ENCODE data around the gene BAIAP2L1. TPM values are rescaled to one million over a fixed set of nuclear protein-coding genes. Genes with fewer than 3 reads are reported as not detected.
A peak's percentile ranks its signal among the peaks of the same experiment; 100 is the strongest.

BAIAP2L1 gene
- total RNA-seq, 1 donor from 2014 or later: 20.6 TPM

- no peak for TF ChIP-seq CTCF (IDR thresholded peaks at IDR 0.05; ENCODE audit: unreplicated experiment)
- Mint-ChIP-seq H3K27me3 (ENCODE audit: unreplicated experiment) (peaks cover 4% of the 10 kb centered on the region), H3K27ac (ENCODE audit: unreplicated experiment) (no peak overlapping the region), H3K4me1 (ENCODE audit: unreplicated experiment) (peaks cover 25% of the 10 kb centered on the region), H3K9me3 (ENCODE audit: unreplicated experiment) (no peaks in the 10 kb centered on the region), H3K36me3 (ENCODE audit: low read depth, unreplicated experiment) (peaks cover 5% of the 10 kb centered on the region), H3K4me3 (ENCODE audit: unreplicated experiment) (no peak overlapping the region)
- DNase-seq (ENCODE audit: low spot score): no peak
Observed at GRCh38 chr7:98289333-98289875, 111.5 kb downstream of the BAIAP2L1 start.

GRCh38 chr7:98288064-98288823 lies 112.6 kb downstream of the BAIAP2L1 start:
- TF ChIP-seq CTCF (IDR thresholded peaks at IDR 0.05; ENCODE audit: unreplicated experiment): no peak
- H3K36me3 Mint-ChIP-seq (ENCODE audit: low read depth, unreplicated experiment): peaks cover 8% of the 10 kb centered on the region
- peaks cover 5% of the 10 kb centered on the region for H3K27me3 Mint-ChIP-seq (ENCODE audit: unreplicated experiment)
- H3K27ac Mint-ChIP-seq (ENCODE audit: unreplicated experiment): peak overlapping the region; percentile 83
- H3K4me3 Mint-ChIP-seq (ENCODE audit: unreplicated experiment): peak overlapping the region; percentile 76
- no peaks in the 10 kb centered on the region for H3K9me3 Mint-ChIP-seq (ENCODE audit: unreplicated experiment)
- H3K4me1 Mint-ChIP-seq (ENCODE audit: unreplicated experiment): peaks cover 23% of the 10 kb centered on the region
- DNase-seq (ENCODE audit: low spot score): no peak

GRCh38 chr7:98287486-98287959 lies 113.4 kb downstream of the BAIAP2L1 start:
- DNase-seq (ENCODE audit: low spot score): no peak
- Mint-ChIP-seq H3K27ac (ENCODE audit: unreplicated experiment) (no peak overlapping the region), H3K4me3 (ENCODE audit: unreplicated experiment) (no peak overlapping the region), H3K36me3 (ENCODE audit: low read depth, unreplicated experiment) (peaks cover 15% of the 10 kb centered on the region), H3K4me1 (ENCODE audit: unreplicated experiment) (peaks cover 30% of the 10 kb centered on the region), H3K27me3 (ENCODE audit: unreplicated experiment) (peaks cover 11% of the 10 kb centered on the region), H3K9me3 (ENCODE audit: unreplicated experiment) (no peaks in the 10 kb centered on the region)
- TF ChIP-seq CTCF (IDR thresholded peaks at IDR 0.05; ENCODE audit: unreplicated experiment): no peak

- Mint-ChIP-seq H3K9me3 (ENCODE audit: unreplicated experiment) (no peaks in the 10 kb centered on the region), H3K36me3 (ENCODE audit: low read depth, unreplicated experiment) (peaks cover 16% of the 10 kb centered on the region), H3K4me3 (ENCODE audit: unreplicated experiment) (peak overlapping the region; percentile 51), H3K27me3 (ENCODE audit: unreplicated experiment) (peaks cover 11% of the 10 kb centered on the region), H3K27ac (ENCODE audit: unreplicated experiment) (peak overlapping the region; percentile 30), H3K4me1 (ENCODE audit: unreplicated experiment) (peaks cover 34% of the 10 kb centered on the region)
- TF ChIP-seq CTCF (IDR thresholded peaks at IDR 0.05; ENCODE audit: unreplicated experiment): no peak
- DNase-seq (ENCODE audit: low spot score): no peak
Observed at GRCh38 chr7:98286701-98287485, 114.0 kb downstream of the BAIAP2L1 start.
